GM18868 (cell line): ENCODE data around the gene GRK2.

Source experiments
- ATAC-seq: cut with Tn5 transposase; IDR thresholded peaks from one replicate; pipeline ENCODE4 v1.9.1; 2021; ENCODE audit warnings: mild to moderate bottlenecking, moderate library complexity; ENCODE audit not compliant: unreplicated experiment

GRK2 gene

DNA sequence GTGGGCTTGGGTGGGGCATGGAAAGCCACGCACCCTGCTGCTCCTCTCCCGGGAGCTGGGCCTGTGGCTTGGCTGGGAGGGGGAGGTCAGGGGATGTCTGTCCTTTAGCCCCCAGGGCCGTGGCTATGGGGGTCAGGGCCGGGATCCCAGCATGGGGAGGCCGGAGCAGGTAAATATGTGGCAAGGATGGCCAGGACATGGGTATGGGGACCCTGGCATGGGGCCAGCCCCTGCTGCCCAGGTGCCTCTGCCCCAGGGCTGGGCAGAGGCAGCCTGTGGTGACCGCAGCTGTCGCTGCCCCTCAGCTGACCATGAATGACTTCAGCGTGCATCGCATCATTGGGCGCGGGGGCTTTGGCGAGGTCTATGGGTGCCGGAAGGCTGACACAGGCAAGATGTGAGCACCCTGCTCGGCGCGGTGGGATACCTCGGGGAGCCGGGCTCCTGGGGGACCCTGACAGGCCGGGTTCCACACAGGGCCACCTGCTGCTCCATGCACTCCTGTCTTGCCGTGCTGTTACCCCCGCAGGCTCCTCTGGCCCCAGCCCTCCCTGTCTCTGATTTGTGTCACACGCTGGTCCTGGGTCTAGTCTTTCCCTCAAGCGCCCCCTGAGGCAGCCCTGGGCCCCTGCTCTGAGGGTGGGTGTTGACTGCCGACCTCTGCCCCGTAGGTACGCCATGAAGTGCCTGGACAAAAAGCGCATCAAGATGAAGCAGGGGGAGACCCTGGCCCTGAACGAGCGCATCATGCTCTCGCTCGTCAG lies 14.7 kb downstream of the GRK2 start:
- ATAC-seq: no peak

DNA sequence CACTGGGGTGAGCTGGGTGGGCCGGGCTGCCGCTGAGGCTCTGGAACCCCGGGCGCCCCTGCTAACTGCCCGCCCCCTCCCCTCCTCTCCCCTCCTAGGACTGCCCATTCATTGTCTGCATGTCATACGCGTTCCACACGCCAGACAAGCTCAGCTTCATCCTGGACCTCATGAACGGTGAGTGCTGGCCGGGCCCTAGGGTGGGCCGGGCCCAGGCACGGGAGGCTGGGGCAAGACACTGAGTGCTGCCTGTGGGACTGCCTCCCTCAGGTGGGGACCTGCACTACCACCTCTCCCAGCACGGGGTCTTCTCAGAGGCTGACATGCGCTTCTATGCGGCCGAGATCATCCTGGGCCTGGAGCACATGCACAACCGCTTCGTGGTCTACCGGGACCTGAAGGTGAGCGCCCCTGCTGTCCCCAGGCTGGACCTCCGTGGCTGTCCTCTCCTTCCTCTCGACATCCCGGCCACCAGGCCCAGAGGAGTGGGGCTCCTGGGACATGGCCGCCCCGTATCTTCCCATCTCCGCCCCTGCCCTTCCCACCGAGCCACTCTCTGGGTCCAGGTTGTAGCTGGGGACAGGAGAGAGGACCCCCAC lies 15.4 kb downstream of the GRK2 start:
- ATAC-seq: no peak

DNA sequence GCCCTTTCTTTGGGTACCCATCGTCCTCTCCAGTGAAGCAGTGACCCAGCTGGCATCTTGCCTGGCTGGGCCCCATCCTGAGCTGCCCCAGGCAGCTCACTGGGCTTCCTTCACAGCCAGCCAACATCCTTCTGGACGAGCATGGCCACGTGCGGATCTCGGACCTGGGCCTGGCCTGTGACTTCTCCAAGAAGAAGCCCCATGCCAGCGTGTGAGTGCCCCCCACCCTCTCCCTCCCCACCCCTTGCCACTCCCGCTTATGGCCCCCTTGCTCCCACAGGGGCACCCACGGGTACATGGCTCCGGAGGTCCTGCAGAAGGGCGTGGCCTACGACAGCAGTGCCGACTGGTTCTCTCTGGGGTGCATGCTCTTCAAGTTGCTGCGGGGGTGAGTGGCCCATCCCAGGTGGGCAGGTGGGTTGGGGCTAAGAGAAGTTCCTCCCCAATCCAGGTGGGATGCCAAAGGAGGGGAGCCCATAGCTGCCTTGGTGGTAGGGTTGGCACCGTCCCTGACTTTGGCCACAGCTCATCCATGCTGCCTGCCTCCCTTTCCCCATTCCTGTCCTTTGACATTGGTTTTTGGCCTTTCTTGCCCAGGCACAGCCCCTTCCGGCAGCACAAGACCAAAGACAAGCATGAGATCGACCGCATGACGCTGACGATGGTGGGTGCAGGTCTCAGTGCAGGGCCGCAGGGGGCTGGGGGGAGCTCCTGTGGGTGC lies 16.0 kb downstream of the GRK2 start:
- no peak for ATAC-seq

DNA sequence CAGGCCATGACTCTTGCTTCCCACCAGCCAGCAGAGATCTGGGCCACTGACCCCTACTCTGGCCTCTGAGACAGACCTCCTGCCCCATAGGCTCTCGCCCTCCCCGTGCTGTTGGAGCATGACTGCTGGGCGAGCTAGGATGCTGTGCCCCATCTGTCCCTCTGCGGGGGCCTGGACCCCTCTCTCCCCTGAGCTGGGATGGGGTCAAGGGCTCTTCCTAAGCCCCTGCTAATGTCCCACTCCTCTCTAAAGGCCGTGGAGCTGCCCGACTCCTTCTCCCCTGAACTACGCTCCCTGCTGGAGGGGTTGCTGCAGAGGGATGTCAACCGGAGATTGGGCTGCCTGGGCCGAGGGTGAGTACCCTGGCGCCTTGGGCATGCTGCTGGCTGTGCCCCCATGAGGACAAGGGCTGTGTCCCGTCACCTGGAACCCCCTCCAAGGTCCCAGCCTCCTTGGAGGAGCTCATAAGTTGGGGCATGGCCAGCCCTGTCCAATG lies 16.7 kb downstream of the GRK2 start:
- no peak for ATAC-seq

DNA sequence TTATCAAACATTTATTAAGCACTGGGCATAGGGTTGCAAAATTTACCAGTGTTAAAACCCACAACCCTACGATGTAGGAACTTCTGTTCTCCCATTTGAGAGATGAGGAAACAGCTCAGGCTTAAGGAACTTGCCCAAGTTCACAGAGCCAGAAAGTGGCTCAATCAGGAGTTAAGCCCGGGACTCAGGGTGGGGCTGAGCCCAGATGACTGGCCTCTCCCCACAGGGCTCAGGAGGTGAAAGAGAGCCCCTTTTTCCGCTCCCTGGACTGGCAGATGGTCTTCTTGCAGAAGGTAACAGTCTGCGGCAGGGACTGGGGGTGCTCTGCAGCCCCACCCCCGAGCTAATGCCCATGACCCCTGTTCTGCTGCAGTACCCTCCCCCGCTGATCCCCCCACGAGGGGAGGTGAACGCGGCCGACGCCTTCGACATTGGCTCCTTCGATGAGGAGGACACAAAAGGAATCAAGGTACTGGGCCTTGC lies 17.2 kb downstream of the GRK2 start:
- ATAC-seq: no peak

DNA sequence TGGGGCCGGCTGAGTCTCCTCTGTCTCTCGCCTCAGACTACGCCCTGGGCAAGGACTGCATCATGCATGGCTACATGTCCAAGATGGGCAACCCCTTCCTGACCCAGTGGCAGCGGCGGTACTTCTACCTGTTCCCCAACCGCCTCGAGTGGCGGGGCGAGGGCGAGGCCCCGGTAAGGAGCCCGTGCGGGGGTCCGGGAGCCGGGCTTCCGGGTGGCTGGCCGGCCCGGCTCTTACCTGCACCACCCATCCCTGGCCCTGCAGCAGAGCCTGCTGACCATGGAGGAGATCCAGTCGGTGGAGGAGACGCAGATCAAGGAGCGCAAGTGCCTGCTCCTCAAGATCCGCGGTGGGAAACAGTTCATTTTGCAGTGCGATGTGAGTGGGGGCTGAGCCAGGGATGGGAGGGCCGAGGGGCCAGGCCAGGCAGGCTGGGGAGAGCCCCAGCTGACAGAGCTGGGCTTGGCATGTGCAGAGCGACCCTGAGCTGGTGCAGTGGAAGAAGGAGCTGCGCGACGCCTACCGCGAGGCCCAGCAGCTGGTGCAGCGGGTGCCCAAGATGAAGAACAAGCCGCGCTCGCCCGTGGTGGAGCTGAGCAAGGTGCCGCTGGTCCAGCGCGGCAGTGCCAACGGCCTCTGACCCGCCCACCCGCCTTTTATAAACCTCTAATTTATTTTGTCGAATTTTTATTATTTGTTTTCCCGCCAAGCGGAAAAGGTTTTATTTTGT lies 18.7 kb downstream of the GRK2 start:
- no peak for ATAC-seq

DNA sequence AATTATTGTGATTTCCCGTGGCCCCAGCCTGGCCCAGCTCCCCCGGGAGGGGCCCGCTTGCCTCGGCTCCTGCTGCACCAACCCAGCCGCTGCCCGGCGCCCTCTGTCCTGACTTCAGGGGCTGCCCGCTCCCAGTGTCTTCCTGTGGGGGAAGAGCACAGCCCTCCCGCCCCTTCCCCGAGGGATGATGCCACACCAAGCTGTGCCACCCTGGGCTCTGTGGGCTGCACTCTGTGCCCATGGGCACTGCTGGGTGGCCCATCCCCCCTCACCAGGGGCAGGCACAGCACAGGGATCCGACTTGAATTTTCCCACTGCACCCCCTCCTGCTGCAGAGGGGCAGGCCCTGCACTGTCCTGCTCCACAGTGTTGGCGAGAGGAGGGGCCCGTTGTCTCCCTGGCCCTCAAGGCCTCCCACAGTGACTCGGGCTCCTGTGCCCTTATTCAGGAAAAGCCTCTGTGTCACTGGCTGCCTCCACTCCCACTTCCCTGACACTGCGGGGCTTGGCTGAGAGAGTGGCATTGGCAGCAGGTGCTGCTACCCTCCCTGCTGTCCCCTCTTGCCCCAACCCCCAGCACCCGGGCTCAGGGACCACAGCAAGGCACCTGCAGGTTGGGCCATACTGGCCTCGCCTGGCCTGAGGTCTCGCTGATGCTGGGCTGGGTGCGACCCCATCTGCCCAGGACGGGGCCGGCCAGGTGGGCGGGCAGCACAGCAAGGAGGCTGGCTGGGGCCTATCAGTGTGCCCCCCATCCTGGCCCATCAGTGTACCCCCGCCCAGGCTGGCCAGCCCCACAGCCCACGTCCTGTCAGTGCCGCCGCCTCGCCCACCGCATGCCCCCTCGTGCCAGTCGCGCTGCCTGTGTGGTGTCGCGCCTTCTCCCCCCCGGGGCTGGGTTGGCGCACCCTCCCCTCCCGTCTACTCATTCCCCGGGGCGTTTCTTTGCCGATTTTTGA lies 19.5 kb downstream of the GRK2 start:
- no peak for ATAC-seq

DNA sequence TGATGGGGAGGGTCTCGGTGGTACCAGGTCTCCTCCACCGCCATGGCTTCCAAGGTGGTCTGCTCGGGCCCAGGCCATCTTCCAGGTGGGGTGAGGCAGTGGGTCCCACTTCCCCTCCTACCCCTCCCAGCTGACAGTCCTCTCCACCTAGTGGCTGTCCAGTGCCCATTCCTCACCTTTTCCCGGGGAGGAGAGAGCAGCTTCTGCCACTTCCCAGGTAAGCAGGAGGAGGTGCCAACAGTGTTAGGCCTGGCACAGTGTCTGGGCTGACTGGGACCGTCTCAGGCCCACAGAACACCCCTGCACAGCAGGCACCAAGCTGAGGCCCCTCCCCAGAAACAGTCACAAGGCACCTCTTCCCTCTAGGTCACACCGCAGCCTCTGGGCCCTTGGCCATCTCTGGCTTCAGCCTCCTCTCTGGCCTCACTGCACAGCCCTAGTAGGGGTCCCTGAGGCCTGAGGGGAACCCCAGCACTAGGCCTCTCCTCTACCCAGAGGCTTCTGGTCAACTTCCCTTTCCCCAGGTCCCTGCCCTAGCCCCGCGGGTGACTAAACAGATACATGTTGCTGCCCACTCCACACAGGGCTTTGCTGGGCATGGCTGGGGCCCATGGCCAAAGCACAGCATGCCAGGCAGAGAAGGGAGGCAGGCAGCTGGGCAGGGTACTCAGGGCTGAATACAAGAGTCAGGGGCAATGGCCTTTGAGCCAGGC lies 20.5 kb downstream of the GRK2 start:
- ATAC-seq: no peak

DNA sequence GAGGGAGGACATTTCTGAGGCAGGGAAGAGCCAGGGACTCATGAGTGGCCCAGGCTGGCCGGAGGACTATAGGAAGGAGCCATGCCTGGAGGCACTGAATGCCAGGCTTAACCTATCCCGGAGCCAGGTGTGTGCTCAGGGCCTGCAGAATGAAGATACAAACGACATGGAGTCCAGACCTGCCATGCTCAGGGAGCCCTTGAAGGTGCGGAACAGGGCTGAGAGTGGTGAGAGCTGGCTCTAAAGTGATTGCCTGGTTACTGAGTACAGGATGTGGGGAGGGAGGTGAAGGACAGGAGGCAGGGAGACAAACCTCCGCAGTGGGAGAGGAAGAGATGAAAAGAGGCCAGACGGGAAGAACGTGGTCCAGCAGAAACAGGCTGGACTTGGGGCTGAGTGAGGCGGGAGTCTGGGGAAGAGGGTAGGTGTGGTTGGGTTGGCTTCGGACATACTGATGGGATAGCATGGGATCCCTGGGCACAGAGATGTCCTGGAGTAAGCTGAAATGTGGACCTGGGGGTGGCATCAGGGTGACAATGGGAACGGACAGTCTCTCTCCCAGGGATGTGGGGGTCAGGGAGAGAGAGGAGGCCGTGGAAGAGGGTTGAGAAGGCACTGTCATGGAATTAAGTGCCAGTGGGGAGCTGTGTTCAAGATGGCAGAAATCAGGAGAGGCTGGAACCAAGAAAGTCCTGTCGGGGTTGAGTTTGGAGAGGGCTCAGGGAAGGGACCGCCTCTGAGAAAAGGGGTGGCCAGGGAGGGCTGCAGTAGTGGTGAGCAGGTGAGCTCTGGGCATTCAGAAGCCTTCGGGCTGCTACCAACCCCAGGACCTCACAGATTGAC lies 21.3 kb downstream of the GRK2 start:
- no peak for ATAC-seq

DNA sequence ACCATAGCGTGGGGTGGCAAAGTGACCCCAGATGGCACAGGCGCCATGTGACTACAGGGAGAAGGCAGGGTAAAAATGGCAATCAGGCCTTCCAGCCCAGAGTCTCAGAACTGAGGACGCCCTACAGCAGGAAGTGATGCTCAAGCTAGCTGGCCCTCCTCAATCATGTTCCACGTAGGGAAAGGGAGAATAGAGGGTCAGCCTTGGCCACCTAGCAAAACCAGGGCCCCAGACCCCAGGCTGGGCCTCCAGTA lies 21.9 kb downstream of the GRK2 start:
- no peak for ATAC-seq

DNA sequence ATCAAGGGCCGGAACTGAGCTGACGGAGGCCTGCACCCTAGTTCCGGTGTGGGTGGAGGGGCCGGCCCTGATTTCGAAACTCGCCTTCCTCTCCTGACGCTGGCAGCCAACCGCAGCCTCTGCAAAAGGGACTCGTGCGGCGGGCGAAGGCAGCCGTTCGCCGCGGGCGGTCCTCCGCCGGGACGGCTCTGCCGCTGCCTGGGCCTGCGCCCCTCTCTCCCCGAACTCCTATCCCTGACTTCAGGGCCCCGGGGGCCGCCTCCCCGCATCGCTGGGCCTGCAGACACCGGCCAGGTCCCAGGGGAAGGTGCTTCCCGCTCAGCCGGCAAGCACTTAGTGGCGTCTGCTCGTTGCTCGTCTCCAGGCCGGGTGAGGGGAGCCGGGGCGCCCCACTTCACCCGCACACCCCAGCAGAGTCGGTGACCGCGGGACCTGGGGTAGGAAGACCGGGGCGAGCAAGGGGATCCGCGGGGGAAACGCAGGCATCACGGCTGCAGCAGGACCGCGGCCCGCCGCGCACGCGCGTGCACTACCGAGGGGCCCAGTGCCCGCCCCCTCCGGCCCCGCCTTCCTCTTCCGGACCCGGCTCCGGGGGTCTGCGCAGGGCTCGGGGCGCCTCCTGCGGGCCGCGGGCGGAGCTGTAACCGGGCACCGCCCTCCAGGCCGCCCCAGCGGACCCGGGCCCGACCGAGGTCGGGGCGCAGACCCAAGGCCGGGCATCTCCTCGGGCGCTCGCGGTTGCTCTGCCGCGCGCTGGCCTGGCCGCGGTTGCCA lies 22.4 kb downstream of the GRK2 start:
- peak; percentile 66 for ATAC-seq

DNA sequence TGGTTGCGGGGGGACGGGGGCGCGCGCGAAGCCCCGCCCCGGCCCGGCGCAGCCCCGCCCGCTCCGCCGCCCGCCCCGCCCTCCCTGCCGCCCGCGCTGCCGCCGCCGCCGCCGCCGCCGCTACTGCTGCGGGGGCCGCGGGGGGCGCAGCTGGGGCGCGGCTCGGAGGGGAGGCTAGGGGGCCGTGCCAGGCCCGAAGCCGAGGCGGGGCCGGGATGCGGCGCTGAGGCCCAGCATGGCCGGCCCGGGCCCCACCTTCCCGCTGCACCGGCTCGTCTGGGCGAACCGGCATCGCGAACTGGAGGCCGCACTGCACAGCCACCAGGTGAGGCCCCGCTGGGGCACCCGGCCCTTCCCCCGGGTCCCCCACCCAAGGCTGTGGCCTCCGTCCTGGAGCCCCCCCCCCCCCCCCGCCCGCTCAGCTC lies 23.0 kb downstream of the GRK2 start, which contains the start of gene ANKRD13D:
TSS of gene ANKRD13D (plus strand) at position 78 of the 425 bp plus-strand sequence. CDS start at position 236, 158 bp downstream.
- ATAC-seq: peak; percentile 53

DNA sequence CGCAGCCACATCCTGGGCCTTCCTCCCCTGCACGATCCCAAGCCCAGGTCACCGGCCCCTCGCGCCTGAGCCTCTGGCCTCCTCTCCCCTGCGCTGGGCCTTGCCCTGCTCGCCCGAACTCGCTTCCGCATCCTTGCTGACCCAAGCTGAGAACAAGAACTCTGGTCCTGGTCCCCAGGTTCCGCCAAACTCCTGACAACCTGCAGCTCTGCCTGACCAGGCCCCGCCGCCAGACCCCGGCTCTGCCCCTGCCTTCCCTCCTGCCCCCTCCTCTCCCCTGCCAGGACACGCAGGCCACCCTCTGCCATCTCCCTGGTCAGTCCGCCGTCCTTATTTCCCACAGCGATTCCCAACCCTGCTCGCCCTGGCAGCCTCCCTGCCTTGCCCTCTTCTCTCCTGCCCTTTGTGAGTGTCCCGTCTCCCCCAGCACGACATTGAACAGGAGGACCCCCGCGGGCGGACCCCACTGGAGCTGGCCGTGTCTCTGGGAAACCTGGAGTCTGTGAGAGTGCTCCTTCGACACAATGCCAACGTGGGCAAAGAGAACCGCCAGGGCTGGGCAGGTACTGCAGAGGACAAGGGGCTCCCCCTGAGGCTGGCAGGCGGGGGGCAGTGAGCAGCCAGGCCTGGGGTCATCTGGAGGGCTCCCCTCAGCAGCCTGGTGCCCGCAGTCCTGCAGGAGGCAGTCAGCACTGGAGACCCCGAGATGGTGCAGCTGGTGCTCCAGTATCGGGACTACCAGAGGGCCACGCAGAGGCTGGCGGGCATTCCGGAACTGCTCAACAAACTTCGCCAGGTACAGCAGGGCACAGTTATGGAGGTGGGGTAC lies 23.6 kb downstream of the GRK2 start:
- ATAC-seq: no peak

DNA sequence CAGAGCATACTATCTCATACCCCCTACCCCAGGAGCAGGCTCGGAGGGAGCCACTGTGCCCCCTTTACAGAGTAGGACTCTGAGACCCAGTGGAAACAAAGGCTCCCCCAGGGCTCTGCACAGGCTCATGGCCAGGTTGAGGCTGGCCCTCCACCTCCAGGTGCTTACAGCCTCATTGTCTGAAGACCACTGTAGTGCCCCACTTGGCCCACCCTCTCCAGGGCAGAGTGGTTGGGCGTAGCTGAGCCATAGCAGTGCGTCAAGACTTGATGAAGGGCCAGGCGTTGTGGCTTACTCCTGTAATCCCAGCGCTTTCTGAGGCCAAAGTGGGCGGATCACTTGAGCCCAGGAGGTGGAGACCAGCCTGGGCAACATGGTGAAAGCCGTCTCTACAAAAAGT lies 24.5 kb downstream of the GRK2 start:
- no peak for ATAC-seq

DNA sequence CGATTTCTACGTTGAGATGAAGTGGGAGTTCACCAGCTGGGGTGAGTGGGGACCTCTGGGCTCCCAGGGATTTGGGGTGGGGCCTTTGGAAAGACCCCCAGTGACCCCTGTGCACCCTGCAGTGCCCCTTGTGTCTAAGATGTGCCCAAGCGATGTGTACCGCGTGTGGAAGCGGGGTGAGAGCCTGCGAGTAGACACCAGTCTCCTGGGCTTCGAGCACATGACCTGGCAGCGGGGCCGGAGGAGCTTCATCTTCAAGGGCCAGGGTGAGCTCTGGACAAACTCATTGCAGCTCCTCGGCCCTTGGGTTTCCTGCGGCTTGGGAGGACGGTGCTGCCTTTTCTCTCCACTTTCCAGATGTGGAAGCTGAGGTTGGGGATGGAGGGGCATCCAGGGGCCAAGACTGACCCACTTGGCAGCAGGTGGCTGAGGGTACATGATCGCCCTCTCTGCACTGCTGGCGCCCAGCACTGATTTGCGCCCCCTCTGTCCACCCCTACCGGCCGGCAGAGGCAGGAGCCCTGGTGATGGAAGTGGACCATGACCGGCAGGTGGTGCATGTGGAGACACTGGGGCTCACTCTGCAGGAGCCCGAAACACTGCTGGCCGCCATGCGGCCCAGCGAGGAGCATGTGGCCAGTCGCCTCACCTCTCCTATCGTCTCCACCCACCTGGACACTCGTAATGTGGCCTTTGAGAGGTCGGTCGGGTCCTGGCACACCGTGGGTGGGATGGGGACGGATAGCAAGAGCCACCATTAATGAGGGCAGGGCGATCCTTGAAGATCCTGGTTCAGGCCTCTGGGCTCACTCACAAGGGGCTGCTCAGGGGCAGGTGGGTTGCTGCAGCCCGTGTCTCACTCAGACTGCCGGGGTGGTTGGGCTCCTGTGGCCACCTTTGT lies 25.5 kb downstream of the GRK2 start:
- no peak for ATAC-seq

DNA sequence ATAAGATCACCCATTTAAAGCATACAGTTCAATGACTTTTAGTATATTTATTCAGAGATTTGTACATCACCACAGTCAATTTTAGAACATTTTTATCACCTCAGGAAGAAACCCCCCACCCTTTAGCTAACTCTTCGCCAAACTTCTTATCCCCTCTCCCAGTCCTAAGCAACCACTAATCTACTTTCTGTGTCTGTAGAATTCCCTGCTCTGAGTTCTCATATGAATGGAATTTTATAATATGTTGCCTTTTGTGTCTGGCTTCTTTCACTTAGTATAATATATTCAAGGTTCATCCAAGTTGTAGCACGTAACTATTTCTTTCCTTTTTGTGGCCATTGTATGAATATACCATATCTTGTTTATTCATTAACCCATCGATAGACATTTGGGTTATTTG lies 26.4 kb downstream of the GRK2 start:
- no peak for ATAC-seq
